ENCODE measurements around the gene CCDC69. TPM values are rescaled to one million over a fixed set of nuclear protein-coding genes. Genes with fewer than 3 reads are reported as not detected.

The CCDC69 gene
- total RNA-seq, 1 donor = 10.5 TPM

- H3K36me3 ChIP-seq (ENCODE audit: insufficient read depth, low read length) = no peaks in the 10 kb centered on the region
- no peak overlapping the region for H3K4me2 ChIP-seq (ENCODE audit: insufficient read depth, low read length)
- H2AFZ ChIP-seq (ENCODE audit: low read length) = no peak overlapping the region
- no peak overlapping the region for H3K4me3 ChIP-seq (ENCODE audit: insufficient read depth, low read length)
- H4K20me1 ChIP-seq (ENCODE audit: insufficient read depth, low read length) = no peaks in the 10 kb centered on the region
- peaks cover 6% of the 10 kb centered on the region for H3K4me1 ChIP-seq (ENCODE audit: insufficient read depth, low read length)
- H3K27me3 ChIP-seq (ENCODE audit: insufficient read depth, low read length) = no peaks in the 10 kb centered on the region
- peak; percentile 36 for TF ChIP-seq CTCF (IDR thresholded peaks at IDR 0.05; ENCODE audit: extremely low read depth, low read depth, low read length)
- DNase-seq (ENCODE audit: insufficient read length, low spot score, missing footprints) = peak; percentile 66
- H3K27ac ChIP-seq (ENCODE audit: low read depth, low read length) = no peak overlapping the region
- H3K9me3 ChIP-seq (ENCODE audit: low read depth, low read length) = no peaks in the 10 kb centered on the region
- no peaks in the 10 kb centered on the region for H3K79me2 ChIP-seq (ENCODE audit: insufficient read depth, low read length)
Observed at GRCh38 chr5:151219789-151220188, 4.1 kb downstream of the CCDC69 start.

- Histone ChIP-seq H3K79me2 (ENCODE audit: insufficient read depth, low read length) (no peaks in the 10 kb centered on the region), H3K4me1 (ENCODE audit: insufficient read depth, low read length) (peaks cover 8% of the 10 kb centered on the region), H3K4me3 (ENCODE audit: insufficient read depth, low read length) (no peak overlapping the region), H4K20me1 (ENCODE audit: insufficient read depth, low read length) (no peaks in the 10 kb centered on the region), H2AFZ (ENCODE audit: low read length) (no peak overlapping the region), H3K4me2 (ENCODE audit: insufficient read depth, low read length) (no peak overlapping the region), H3K36me3 (ENCODE audit: insufficient read depth, low read length) (no peaks in the 10 kb centered on the region), H3K9me3 (ENCODE audit: low read depth, low read length) (no peaks in the 10 kb centered on the region), H3K27ac (ENCODE audit: low read depth, low read length) (no peak overlapping the region), H3K27me3 (ENCODE audit: insufficient read depth, low read length) (no peaks in the 10 kb centered on the region)
- peak; percentile 13 for DNase-seq (ENCODE audit: insufficient read length, low spot score, missing footprints)
- TF ChIP-seq CTCF (IDR thresholded peaks at IDR 0.05; ENCODE audit: extremely low read depth, low read depth, low read length) = no peak
Observed at GRCh38 chr5:151219138-151219537, 4.8 kb downstream of the CCDC69 start.

DNA sequence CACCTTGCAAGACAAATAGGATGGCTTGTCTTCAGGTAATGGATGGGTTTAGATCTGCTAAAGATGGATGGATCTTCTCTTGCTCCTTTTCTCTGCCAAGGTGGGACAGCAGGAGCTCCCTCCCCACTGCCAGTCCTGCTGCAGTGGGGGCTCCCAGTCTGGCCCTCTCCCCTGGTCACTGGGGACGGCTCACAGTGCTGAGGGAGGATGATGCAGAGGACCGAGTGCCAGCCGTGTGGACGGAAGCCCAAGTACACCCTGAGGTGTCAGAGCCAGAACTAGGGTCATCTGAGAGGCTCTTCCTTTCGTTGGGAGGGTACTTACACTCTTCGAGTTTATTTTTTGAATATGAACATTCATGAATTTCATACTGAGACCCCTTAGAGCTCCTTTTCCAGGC lies 5.7 kb downstream of the CCDC69 start:
- no peaks in the 10 kb centered on the region for H3K9me3 ChIP-seq (ENCODE audit: low read depth, low read length)

GRCh38 chr5:151216781-151217180 lies 7.1 kb downstream of the CCDC69 start:
- no peak for TF ChIP-seq CTCF (IDR thresholded peaks at IDR 0.05; ENCODE audit: extremely low read depth, low read depth, low read length)
- no peaks in the 10 kb centered on the region for H3K79me2 ChIP-seq (ENCODE audit: insufficient read depth, low read length)
- H3K36me3 ChIP-seq (ENCODE audit: insufficient read depth, low read length) = no peaks in the 10 kb centered on the region
- no peak overlapping the region for H2AFZ ChIP-seq (ENCODE audit: low read length)
- H3K27me3 ChIP-seq (ENCODE audit: insufficient read depth, low read length) = no peaks in the 10 kb centered on the region
- H4K20me1 ChIP-seq (ENCODE audit: insufficient read depth, low read length) = no peaks in the 10 kb centered on the region
- no peak overlapping the region for H3K4me2 ChIP-seq (ENCODE audit: insufficient read depth, low read length)
- DNase-seq (ENCODE audit: insufficient read length, low spot score, missing footprints) = no peak
- H3K4me3 ChIP-seq (ENCODE audit: insufficient read depth, low read length) = no peak overlapping the region
- no peaks in the 10 kb centered on the region for H3K9me3 ChIP-seq (ENCODE audit: low read depth, low read length)
- no peak overlapping the region for H3K27ac ChIP-seq (ENCODE audit: low read depth, low read length)
- peaks cover 4% of the 10 kb centered on the region for H3K4me1 ChIP-seq (ENCODE audit: insufficient read depth, low read length)

More for the DNA sequence above, 5.7 kb downstream of the CCDC69 start:
- TF ChIP-seq CTCF (IDR thresholded peaks at IDR 0.05; ENCODE audit: extremely low read depth, low read depth, low read length) = no peak
- H3K79me2 ChIP-seq (ENCODE audit: insufficient read depth, low read length) = no peaks in the 10 kb centered on the region
- no peaks in the 10 kb centered on the region for H4K20me1 ChIP-seq (ENCODE audit: insufficient read depth, low read length)
- H3K4me1 ChIP-seq (ENCODE audit: insufficient read depth, low read length) = peaks cover 4% of the 10 kb centered on the region
- DNase-seq (ENCODE audit: insufficient read length, low spot score, missing footprints) = peak; percentile 76
- no peaks in the 10 kb centered on the region for H3K27me3 ChIP-seq (ENCODE audit: insufficient read depth, low read length)
- H3K27ac ChIP-seq (ENCODE audit: low read depth, low read length) = no peak overlapping the region
- H2AFZ ChIP-seq (ENCODE audit: low read length) = no peak overlapping the region
- no peak overlapping the region for H3K4me3 ChIP-seq (ENCODE audit: insufficient read depth, low read length)
- H3K36me3 ChIP-seq (ENCODE audit: insufficient read depth, low read length) = no peaks in the 10 kb centered on the region
- no peak overlapping the region for H3K4me2 ChIP-seq (ENCODE audit: insufficient read depth, low read length)

All from osteoblast (primary cell).